ENCODE results near the gene GNA15. TPM values are rescaled to one million over a fixed set of nuclear protein-coding genes. Genes with fewer than 3 reads are reported as not detected.
"Not testable (repeated sequence)": the region's sequence is repeated elsewhere in the genome, so short reads cannot be mapped to it uniquely, and the experiment has no call there.

The GNA15 gene
- total and polyA plus RNA-seq, 9 donors, result 1.2 to 4.8 (median 1.4) TPM

- H3K4me3 ChIP-seq, result no peak overlapping the region
- no peak overlapping the region for H3K27ac ChIP-seq
- H3K4me1 ChIP-seq (ENCODE audit: insufficient read depth), result no peaks in the 10 kb centered on the region
- intact Hi-C loops (cut with DNase I), result loop anchor here in 1 of 4 donors (10.0 kb wide), 1 partner anchor 197 kb away; no protein-coding TSS in a partner anchor
- DNase-seq, result no peak
- no peaks in the 10 kb centered on the region for H3K36me3 ChIP-seq
- WGBS, 3 donors, result 82 to 85% (median 84%) methylated on average over 14 of the region's 14 CpGs
- TF ChIP-seq POLR2A (IDR thresholded peaks at IDR 0.05), result no peak
- no peak for TF ChIP-seq EP300 (IDR thresholded peaks at IDR 0.05)
- no peak for TF ChIP-seq CTCF (IDR thresholded peaks at IDR 0.05)
- no peaks in the 10 kb centered on the region for H3K27me3 ChIP-seq
- no peaks in the 10 kb centered on the region for H3K9me3 ChIP-seq
These were observed 16.0 kb downstream of the GNA15 start for GRCh38 chr19:3151563-3152418.

- Histone ChIP-seq H3K36me3 (no peaks in the 10 kb centered on the region), H3K27me3 (no peaks in the 10 kb centered on the region), H3K9me3 (no peaks in the 10 kb centered on the region), H3K4me1 (ENCODE audit: insufficient read depth) (no peaks in the 10 kb centered on the region), H3K27ac (no peak overlapping the region), H3K4me3 (no peak overlapping the region)
- intact Hi-C loops (cut with DNase I), result loop anchor here in 1 of 4 donors (10.0 kb wide), 1 partner anchor 198 kb away; no protein-coding TSS in a partner anchor
- DNase-seq, result no peak
- TF ChIP-seq EP300 (IDR thresholded peaks at IDR 0.05) (no peak), CTCF (IDR thresholded peaks at IDR 0.05) (no peak), POLR2A (IDR thresholded peaks at IDR 0.05) (no peak)
- WGBS, 3 donors, result 89 to 94% (median 91%) methylated on average over 3 of the region's 3 CpGs
These were observed 16.6 kb downstream of the GNA15 start for GRCh38 chr19:3152419-3152780.

GRCh38 chr19:3153286-3154230 lies 17.7 kb downstream of the GNA15 start:
- no peak overlapping the region for H3K4me3 ChIP-seq
- WGBS, 3 donors, result 76 to 86% (median 86%) methylated on average over 3 of the region's 3 CpGs
- TF ChIP-seq EP300 (IDR thresholded peaks at IDR 0.05) (no peak), CTCF (IDR thresholded peaks at IDR 0.05) (no peak), POLR2A (IDR thresholded peaks at IDR 0.05) (no peak)
- intact Hi-C loops (cut with DNase I), result loop anchor here in 1 of 4 donors (10.0 kb wide), 1 partner anchor 199 kb away; no protein-coding TSS in a partner anchor
- no peaks in the 10 kb centered on the region for H3K4me1 ChIP-seq (ENCODE audit: insufficient read depth)
- H3K36me3 ChIP-seq, result no peaks in the 10 kb centered on the region
- no peaks in the 10 kb centered on the region for H3K27me3 ChIP-seq
- no peak overlapping the region for H3K27ac ChIP-seq
- no peak for DNase-seq
- no peaks in the 10 kb centered on the region for H3K9me3 ChIP-seq

- 91 to 98% (median 93%) methylated on average over 3 of the region's 3 CpGs for WGBS, 3 donors
- not testable (repeated sequence) for H3K4me3 ChIP-seq; H3K27ac ChIP-seq; H3K4me1 ChIP-seq (ENCODE audit: insufficient read depth); DNase-seq; H3K27me3 ChIP-seq; H3K9me3 ChIP-seq; H3K36me3 ChIP-seq
- intact Hi-C loops (cut with DNase I), result loop anchor here in 1 of 4 donors (10.0 kb wide), 1 partner anchor 200 kb away; no protein-coding TSS in a partner anchor
These were observed 18.6 kb downstream of the GNA15 start for GRCh38 chr19:3154447-3154846.
